GM18867 (cell line): ENCODE data around the gene ISL1.

Source experiments
- ATAC-seq: cut with Tn5 transposase; IDR thresholded peaks from one replicate; pipeline ENCODE4 v1.9.1; 2021; ENCODE audit warnings: mild to moderate bottlenecking, moderate library complexity; ENCODE audit not compliant: unreplicated experiment

ISL1 gene

GRCh38 chr5:51383131-51384121 is at the start of gene ISL1:
Gene ISL1 (plus strand): TSS chr5:51383448. CDS start chr5:51383672, 224 bp downstream.
- no peak for ATAC-seq

DNA sequence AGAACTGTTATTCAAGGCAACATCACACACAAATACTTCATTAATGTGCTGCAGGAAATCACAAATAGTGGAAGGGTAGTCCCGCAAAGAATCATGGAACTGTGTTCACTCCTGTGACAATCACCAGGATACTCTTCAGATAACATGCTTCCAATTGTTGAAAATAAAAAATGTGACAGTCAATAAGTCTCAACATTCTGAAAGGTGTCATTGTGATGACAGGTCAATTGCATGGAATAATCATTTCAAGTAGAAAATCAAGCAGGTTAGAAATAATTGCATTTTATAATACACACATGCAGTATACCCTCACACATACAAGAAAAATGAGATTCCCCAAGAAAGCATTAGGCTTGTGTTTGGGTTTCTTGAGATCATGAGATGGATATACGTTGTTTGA is 46.4 kb upstream of the ISL1 start:
- no peak for ATAC-seq

DNA sequence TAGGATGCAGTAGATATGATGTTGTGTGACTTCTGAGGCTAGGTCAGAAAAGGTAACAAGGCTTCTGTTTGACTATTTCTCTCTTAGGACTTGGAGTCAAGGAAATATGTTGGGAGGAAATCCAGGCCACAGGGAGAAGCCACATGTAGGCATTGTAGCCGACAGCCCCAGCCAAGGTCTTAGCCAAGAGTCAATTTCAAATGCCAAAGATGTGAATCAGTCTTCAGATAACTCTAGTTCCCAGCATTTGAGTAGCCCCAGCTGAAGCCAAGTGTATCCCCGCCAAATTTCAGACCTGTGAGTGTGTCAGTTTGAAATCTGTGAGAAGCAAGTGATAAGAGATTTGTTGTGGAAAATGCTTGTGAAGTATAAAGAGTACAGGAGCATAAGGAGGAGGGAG is 38.1 kb upstream of the ISL1 start:
- ATAC-seq = no peak

DNA sequence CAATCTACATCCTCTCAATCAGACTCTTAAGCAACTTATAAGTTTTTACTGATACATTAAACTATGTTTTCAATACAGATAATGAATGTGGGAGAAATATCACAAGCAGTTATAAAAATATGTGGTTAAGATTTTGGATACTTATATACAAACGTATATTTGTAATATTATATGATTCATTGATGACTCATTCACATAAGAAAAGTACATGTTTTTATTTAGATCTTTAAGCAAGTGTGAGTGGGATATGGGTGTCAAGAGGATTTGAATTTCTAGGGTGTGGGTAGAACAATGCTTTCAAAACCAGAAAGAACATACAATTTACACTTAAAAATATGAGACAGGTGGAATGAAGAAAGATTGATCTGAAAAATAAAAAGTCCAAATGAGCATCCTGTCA is 36.1 kb upstream of the ISL1 start:
- no peak for ATAC-seq

- ATAC-seq = no peak
Observed at GRCh38 chr5:51347704-51348103, 35.5 kb upstream of the ISL1 start.

DNA sequence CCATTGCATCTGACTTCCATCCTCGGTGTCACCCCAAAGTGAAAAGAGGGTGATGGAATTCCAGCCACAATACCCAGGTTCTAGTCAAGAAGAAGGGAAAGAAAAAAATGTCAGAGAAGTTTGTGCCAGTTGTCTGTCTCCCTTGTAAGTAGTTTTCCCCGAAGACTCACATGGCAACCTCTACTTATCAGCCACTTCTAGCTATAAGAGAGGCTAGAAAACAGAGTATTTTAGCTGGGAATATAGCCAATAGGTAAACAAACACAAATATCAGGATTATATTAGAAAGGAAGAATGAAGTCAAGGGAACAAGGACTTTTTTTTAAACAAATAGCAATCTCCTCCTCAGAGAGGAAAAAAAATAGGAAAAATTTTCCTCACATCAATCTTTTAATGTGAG is 12.2 kb upstream of the ISL1 start:
- no peak for ATAC-seq

- ATAC-seq = no peak
Observed at GRCh38 chr5:51373880-51374523, 9.2 kb upstream of the ISL1 start.

GRCh38 chr5:51375084-51375483 is 8.2 kb upstream of the ISL1 start:
- ATAC-seq = no peak

- no peak for ATAC-seq
Observed at GRCh38 chr5:51376509-51376908, 6.7 kb upstream of the ISL1 start.

- no peak for ATAC-seq
Observed at GRCh38 chr5:51377151-51378060, 5.8 kb upstream of the ISL1 start.

GRCh38 chr5:51378061-51378409 is 5.2 kb upstream of the ISL1 start:
- ATAC-seq = no peak

DNA sequence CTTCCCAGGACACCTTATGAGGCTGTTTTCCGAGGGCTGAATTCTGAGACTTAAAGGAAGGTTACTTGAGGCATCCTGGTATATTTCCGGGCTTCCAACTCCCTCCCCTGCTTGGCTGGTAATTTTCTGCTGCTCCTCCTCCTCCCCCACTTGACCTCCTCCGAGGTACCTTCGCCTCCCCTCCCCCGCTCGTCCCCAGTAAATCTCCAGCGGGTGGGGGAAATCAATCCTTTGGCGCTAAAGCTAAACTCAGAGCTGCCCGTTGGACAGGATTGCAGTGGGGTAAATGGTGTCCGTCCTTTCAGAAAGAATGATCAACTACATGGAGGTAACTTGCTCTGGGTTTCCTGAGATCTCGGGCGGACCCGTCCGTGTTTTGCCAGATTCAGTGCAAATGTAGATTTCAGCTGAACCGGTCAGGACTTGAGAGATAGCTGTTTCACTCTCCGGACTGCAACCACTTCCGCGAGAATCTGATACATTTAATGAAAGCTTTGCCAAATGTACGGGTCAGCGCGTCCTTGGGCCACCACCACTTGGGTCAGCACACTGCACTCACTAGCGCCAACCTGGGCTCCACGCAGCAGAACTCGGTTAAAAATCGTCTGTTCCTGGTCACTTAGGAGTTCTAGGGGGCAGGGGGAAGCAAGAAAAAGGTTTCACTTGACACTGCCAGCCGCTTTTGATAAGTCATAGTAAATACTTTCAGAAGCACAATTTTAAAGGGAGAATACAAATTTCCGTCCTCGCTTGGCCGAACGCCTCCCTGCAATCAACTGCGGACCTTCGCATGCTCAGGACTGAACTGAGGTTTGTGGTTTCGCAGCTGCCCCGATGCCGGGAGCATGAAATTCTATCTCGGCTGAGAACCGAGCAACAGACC is 4.6 kb upstream of the ISL1 start:
- ATAC-seq = no peak

DNA sequence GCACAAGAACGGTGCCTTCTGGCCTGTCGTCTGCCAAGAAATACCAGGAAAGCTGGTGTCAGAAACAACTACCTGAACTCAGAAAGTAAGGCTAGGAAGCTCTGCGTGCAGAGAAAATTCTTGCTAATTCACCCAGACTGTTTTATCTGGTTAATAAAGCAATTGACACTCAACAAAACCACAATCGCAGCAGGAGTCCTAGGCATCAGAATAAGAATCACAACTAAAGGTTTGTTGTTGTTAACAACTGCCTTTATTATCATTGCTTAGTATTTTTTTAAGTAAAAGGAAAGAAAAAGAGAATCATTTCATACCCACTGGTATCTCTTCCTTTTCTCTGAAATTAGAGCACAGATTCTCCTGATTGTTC is 3.9 kb upstream of the ISL1 start:
- no peak for ATAC-seq

GRCh38 chr5:51380603-51381207 is 2.5 kb upstream of the ISL1 start:
- ATAC-seq = no peak

- ATAC-seq = no peak
Observed at GRCh38 chr5:51381761-51382474, 1.3 kb upstream of the ISL1 start.

DNA sequence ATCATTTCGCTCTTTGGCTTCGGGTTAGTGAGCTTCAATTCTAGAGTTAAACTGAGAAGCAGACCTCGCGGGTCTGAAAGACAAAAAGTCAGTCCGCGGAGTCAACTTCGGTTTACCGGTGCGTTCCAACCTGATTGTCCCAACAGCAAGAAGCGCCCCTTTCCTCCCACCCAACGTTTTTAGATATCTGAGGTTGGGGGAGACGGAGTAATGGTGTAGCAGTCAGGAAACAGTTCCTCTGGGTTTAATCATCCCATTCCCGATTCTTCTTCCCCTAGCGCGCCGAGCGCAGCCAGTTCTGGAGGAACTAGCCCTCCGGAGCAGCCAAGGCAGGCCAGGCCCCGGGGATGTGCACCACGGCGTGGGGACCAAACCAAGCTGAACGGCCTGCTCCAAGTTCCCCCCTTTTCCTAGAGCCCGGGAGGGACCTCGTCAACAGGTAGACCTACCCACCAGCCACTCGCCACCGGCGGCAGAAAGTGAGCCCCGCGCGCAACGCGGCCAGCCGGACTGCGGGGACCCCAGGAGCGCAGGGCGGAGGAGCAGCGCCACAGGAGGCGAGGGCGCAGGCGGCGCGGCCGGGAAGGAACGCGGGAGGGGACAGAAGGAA is 622 bp upstream of the ISL1 start:
- ATAC-seq = no peak

GRCh38 chr5:51384281-51384840 is 1.1 kb downstream of the ISL1 start:
- ATAC-seq = no peak

GRCh38 chr5:51385216-51385615 is 2.0 kb downstream of the ISL1 start:
- no peak for ATAC-seq
